CD4-positive, alpha-beta T cell treated with Interleukin-17A for 4 hours (primary cell): Measurements from ENCODE around the gene ADAM12.

Experiments used
- DNase-seq: peaks from one replicate; pipeline ENCODE4 v3.0.0-alpha.2; 2020; ENCODE audit warnings: mixed read lengths

The ADAM12 gene

GRCh38 chr10:126170776-126171175 is 217.5 kb downstream of the ADAM12 start:
- no peak for DNase-seq

- no peak for DNase-seq
Measured at GRCh38 chr10:126170371-126170770, 217.9 kb downstream of the ADAM12 start.

DNA sequence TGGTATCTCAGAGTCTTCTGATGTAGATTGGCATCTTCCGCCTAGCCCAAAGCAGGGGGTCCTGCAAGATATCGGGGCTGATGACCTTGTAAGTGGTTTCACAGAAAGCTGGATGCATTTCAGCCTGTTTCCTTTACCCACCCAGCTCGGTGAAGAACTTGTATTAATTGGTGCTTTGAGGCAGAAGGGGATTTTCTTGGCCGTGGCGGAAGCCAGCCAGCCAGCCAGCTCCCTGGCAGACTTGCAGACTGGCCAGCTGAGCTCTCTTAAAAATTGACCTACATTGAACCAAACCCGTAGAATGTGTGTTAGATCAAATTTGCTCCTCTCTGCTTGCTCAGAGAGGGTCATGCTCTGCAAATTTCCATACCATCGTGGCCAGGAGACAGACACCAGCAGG is 218.4 kb downstream of the ADAM12 start:
- DNase-seq = no peak

- DNase-seq = no peak
Measured at GRCh38 chr10:126166797-126167196, 221.5 kb downstream of the ADAM12 start.

- DNase-seq = no peak
Measured at GRCh38 chr10:126165874-126166273, 222.4 kb downstream of the ADAM12 start.

GRCh38 chr10:126163506-126163905 is 224.8 kb downstream of the ADAM12 start:
- DNase-seq = no peak

GRCh38 chr10:126161691-126162090 is 226.6 kb downstream of the ADAM12 start:
- no peak for DNase-seq

- no peak for DNase-seq
Measured at GRCh38 chr10:126160971-126161630, 227.2 kb downstream of the ADAM12 start.

GRCh38 chr10:126160571-126160970 is 227.7 kb downstream of the ADAM12 start:
- no peak for DNase-seq

DNA sequence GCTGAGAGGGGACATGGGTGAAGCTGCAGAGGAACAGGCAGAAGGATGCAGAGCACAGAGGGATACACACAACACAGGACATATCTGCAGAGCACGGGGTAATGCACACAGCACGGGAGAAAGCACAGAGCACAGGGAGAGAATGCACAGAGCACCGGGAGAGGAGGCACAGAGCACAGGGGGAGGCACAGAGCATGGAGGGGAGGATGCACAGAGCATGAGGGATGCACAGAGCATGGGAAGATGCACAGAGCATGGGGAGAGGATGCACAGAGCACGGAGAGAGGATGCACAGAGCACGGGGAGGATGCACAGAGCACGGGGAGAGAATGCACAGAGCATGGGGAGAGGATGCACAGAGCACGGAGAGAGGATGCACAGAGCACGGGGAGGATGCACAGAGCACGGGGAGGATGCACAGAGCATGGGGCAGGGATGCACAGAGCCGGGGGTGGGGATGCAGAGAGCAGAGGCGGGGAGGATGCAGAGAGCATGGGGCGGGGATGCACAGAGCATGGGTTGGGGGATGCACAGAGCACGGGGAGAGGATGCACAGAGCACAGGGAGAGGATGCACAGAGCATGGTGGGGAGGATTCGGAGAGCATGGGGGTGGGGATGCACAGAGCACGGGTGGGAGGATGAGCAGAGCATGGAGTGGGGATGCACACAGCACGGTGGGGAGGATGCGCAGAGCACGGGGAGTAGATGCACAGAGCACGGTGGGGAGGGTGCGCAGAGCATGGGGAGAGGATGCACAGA is 230.0 kb downstream of the ADAM12 start:
- no peak for DNase-seq

GRCh38 chr10:126157189-126157588 is 231.1 kb downstream of the ADAM12 start:
- no peak for DNase-seq

- no peak for DNase-seq
Measured at GRCh38 chr10:126156503-126156902, 231.8 kb downstream of the ADAM12 start.

DNA sequence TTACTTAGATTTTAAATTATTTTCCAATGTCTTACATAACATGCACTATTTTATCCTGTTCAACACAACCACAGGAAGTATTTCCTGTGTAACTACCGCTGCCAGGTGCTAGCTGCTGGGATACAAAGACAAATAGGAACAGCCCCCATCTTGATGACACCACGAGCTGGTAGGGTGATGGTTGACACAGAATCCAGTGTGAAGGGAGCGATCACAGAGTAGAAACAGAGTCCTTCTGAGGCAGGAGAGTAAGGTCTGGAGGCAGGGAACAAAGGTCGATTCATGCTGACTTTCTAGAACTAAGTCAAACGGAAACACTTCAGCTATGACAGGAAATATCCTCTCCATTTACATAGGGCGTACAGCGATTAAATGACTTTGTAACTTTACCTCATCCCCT is 232.3 kb downstream of the ADAM12 start:
- DNase-seq = no peak

DNA sequence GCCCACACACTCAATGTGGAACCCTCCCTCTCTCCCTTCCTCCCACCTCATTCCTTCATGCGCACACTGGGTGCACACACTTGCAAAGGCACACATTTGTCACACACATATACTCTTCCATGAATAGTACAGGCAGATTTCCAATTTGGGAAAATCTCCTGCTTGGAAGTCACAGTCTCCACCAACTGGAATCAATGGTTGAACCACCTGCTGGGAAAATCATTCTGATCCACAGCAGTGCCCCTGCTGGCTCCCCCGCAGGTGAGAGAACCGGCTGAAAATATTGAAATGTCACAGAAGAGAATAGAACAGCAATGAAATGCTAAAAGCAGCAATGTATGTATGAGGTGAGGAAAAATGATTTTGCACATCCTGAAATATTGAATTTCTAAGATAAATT is 232.7 kb downstream of the ADAM12 start:
- DNase-seq = no peak

DNA sequence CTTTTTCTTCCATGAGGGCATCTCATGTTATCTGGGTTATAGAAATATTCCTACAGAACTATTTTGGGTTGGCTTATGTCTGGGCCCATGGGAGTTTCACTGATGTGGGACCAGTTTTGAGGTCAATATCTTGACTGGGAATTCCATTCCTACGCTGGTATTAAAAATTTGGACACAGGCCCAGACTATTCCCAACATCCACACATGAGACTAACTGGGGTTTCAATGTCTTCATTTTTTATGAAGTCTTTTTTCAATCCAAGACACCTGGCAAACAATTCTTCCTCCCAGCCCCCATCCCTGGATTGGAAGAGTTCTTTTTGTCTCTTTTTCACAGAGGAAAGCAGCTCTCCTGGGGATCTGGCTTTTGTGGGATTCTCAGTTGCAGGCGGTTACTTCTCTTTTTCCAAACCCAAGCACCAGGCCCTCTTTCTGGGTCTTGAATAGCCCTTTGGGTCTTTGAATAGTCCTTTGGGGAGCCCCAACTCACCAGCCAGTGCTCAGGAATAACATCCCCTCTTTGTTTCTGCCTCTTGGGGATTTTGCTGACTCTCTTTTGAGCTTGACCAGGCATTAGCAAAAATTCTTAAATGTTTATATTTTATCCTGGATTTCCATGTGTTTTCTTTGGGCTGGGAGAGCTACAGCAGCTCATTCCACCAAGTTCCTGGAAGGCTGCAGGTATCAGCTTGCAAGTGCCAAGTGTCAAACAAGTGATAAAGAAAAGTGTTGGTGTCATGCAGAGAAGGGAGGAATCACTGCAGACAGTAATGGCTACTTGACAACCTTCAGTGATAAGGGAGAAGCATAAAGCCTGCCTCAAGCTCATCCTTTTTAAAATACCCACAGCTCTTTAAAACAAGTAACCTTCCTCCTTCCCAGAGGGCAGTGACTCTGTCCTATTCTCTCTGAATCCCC is 234.3 kb downstream of the ADAM12 start:
- no peak for DNase-seq

- no peak for DNase-seq
Measured at GRCh38 chr10:126147866-126148587, 240.2 kb downstream of the ADAM12 start.

GRCh38 chr10:126146771-126147170 is 241.5 kb downstream of the ADAM12 start:
- DNase-seq = no peak

GRCh38 chr10:126143117-126143516 is 245.2 kb downstream of the ADAM12 start:
- DNase-seq = no peak

GRCh38 chr10:126140746-126141273 is 247.5 kb downstream of the ADAM12 start:
- no peak for DNase-seq

GRCh38 chr10:126137562-126138221 is 250.6 kb downstream of the ADAM12 start:
- no peak for DNase-seq

DNA sequence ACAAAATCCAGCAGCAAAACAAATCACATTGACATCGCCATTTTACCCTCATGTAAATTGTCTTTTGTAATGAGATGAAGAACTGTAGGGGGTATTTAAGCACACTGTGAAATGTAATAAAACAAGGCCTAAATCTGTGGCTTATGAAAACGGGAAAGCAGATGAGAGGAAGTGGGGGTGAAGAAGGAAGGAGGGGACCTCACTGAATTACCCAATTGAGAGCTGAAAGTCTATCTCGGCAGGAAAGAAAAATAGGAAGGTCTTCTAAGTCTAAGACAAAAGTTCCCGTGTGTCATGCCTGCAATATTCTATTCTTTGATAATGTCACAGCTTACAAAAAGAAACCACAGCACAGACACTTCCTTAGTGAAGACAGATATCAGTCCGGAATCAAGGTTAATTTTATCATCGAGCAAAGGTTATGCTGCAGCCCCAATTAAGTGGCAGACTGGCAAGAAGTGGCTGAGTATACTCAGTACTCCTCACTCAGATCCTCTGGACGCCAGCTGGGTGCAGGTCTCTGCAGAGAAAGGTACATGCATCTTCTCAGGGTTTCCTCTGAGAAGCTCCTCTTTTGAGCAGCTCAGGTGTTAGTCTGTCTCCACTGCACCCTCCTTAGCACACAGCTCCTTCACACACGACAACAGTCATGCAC is 252.2 kb downstream of the ADAM12 start:
- DNase-seq = no peak
